Measurements from ENCODE around the gene STK11IP. TPM values are rescaled to one million over a fixed set of nuclear protein-coding genes. Genes with fewer than 3 reads are reported as not detected.

The STK11IP gene
- total and polyA plus RNA-seq, 2 of the 13 experiments (the other 11 are each of a cell fraction or from before 2014, with no cell fraction given), result 12.8 to 24.0 TPM

DNA sequence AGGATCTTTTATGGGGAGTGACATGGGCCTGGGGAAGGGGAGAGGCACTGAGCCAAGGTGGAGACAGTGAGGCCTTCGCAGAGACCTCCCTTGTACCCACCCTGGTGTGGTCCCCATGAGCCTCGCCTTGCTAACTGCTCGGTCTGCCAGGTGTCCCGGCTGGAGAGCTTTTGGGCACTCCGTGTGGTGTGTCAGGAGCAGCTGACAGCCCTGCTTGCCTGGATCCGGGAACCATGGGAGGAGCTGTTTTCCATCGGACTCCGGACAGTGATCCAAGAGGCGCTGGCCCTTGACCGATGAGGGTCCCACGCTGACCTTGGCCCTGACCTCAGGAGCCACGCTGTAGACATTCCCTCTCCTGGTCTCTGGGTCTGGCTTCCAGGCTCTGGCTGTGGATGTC lies 18.2 kb downstream of the STK11IP start:
- 94% methylated on average over 9 of the region's 12 CpGs for WGBS (ENCODE audit: low lambda C conversion rate)
- Histone ChIP-seq H3K27ac (ENCODE audit: extremely low read length, insufficient read depth, low read length) (no peak overlapping the region), H3K27me3 (ENCODE audit: control insufficient read depth in 1 of 2, insufficient read depth in 2 of 2, low read length in 2 of 2) (peaks cover 0 to 4% of the 10 kb centered on the region in 2 experiments; a peak in 1 of 5 replicates), H4K20me1 (ENCODE audit: insufficient read depth, low read length) (no peaks in the 10 kb centered on the region), H2AFZ (ENCODE audit: low read length) (no peak overlapping the region), H3K4me2 (ENCODE audit: low read depth, low read length) (no peak overlapping the region), H3K4me3 (replicated peaks in 1 of 3; ENCODE audit: insufficient read depth in 1 of 3, low read depth in 2 of 3, low read length in 3 of 3) (no peak overlapping the region), H3K9ac (ENCODE audit: insufficient read depth, low read depth, low read length) (no peak overlapping the region), H3K36me3 (replicated peaks in 1 of 2; ENCODE audit: control insufficient read depth in 1 of 2, insufficient read depth in 2 of 2, low read length in 2 of 2) (peaks cover 3 to 16% of the 10 kb centered on the region in 2 experiments; a peak in 4 of 5 replicates), H3K79me2 (ENCODE audit: insufficient read depth, low read length) (no peaks in the 10 kb centered on the region), H3K4me1 (ENCODE audit: insufficient read depth, low read length) (peaks cover 10% of the 10 kb centered on the region), H3K9me3 (ENCODE audit: low read length) (no peaks in the 10 kb centered on the region)
- ATAC-seq (no peak), FAIRE-seq (no peak), DNase-seq (ENCODE audit: low spot score) (no peak)
- intact Hi-C loops (cut with micrococcal nuclease; ENCODE audit: unreplicated experiment), result no loop called here
- BruUV-seq (replicated peaks), result no TSS peak
- CTCF ChIA-PET (ENCODE audit: low intra/inter-chr PET ratio, low total read pairs), result no interaction called here
- TF ChIP-seq ZNF7 (CRISPR knock-in tag; IDR thresholded peaks at IDR 0.05), result no peak
- in situ Hi-C loops (cut with HindIII; ENCODE audit: extremely low pct_ligation_motif_present, low pct_unique_long_range_greater_than_20kb), result no loop called here
- POLR2A ChIA-PET, result no interaction called here

DNA sequence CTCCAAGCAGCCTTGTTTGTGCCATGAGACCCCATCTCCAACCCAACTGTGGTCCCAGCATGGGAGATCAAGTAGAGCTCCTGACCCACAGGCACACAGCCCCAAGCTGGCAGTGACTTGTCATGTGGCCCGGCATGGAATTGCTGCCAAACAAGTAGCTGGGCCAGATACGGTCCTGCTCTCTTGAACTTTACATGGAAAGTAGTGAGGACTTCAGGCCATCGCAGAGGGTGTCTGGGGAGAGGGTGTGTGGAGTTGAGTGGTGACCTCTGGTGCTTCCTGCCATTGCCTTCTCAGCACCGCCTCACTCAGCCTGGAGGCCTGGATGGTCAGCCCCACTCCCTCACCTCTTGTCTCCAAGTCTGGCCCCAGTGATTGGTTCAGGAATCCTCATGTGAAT lies 18.9 kb downstream of the STK11IP start:
- ChIA-PET CTCF (ENCODE audit: low intra/inter-chr PET ratio, low total read pairs) (no interaction called here), POLR2A (no interaction called here)
- 94% methylated on average over 4 of the region's 4 CpGs for WGBS (ENCODE audit: low lambda C conversion rate)
- no peak for FAIRE-seq
- Histone ChIP-seq H3K79me2 (ENCODE audit: insufficient read depth, low read length) (no peaks in the 10 kb centered on the region), H4K20me1 (ENCODE audit: insufficient read depth, low read length) (no peaks in the 10 kb centered on the region), H3K4me3 (replicated peaks in 1 of 3; ENCODE audit: insufficient read depth in 1 of 3, low read depth in 2 of 3, low read length in 3 of 3) (no peak overlapping the region), H3K9ac (ENCODE audit: insufficient read depth, low read depth, low read length) (no peak overlapping the region), H2AFZ (ENCODE audit: low read length) (no peak overlapping the region), H3K4me2 (ENCODE audit: low read depth, low read length) (no peak overlapping the region), H3K36me3 (replicated peaks in 1 of 2; ENCODE audit: control insufficient read depth in 1 of 2, insufficient read depth in 2 of 2, low read length in 2 of 2) (peaks cover 3 to 16% of the 10 kb centered on the region in 2 experiments; a peak in 4 of 5 replicates), H3K9me3 (ENCODE audit: low read length) (no peaks in the 10 kb centered on the region), H3K27ac (ENCODE audit: extremely low read length, insufficient read depth, low read length) (no peak overlapping the region), H3K4me1 (ENCODE audit: insufficient read depth, low read length) (peaks cover 10% of the 10 kb centered on the region), H3K27me3 (ENCODE audit: control insufficient read depth in 1 of 2, insufficient read depth in 2 of 2, low read length in 2 of 2) (peaks cover 0 to 8% of the 10 kb centered on the region in 2 experiments; a peak in 2 of 5 replicates)
- BruUV-seq (replicated peaks), result no TSS peak
- intact Hi-C loops (cut with micrococcal nuclease; ENCODE audit: unreplicated experiment) (no loop called here), in situ Hi-C loops (cut with HindIII; ENCODE audit: extremely low pct_ligation_motif_present, low pct_unique_long_range_greater_than_20kb) (no loop called here)
- TF ChIP-seq ZSCAN12 (CRISPR knock-in tag; IDR thresholded peaks at IDR 0.05), result no peak
- TF ChIP-seq ZNF20 (CRISPR knock-in tag; IDR thresholded peaks at IDR 0.05), result no peak
- TF ChIP-seq ZNF547 (CRISPR knock-in tag; IDR thresholded peaks at IDR 0.05), result no peak
- TF ChIP-seq ZNF484 (CRISPR knock-in tag; IDR thresholded peaks at IDR 0.05; ENCODE audit: borderline replicate concordance, low read depth), result no peak
- TF ChIP-seq, protein P1, sequence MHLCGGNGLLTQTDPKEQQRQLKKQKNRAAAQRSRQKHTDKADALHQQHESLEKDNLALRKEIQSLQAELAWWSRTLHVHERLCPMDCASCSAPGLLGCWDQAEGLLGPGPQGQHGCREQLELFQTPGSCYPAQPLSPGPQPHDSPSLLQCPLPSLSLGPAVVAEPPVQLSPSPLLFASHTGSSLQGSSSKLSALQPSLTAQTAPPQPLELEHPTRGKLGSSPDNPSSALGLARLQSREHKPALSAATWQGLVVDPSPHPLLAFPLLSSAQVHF (CRISPR knock-in tag; IDR thresholded peaks at IDR 0.05), result no peak
- ATAC-seq, result no peak
- DNase-seq (ENCODE audit: low spot score), result no peak

Measured in HepG2 (cell line).